GOT3 (cell line): ENCODE results near the gene FURIN.
"Not testable (repeated sequence)": the region's sequence is repeated elsewhere in the genome, so short reads cannot be mapped to it uniquely, and the experiment has no call there.

Experiments
- DNase-seq: peaks from one replicate; lab custom pipeline; 2025; ENCODE audit warnings: mixed read lengths; lab: John Stamatoyannopoulos, UW

Gene FURIN

GRCh38 chr15:90883526-90883975, 15.2 kb downstream of the FURIN start:
- DNase-seq, result no peak

GRCh38 chr15:90883976-90884718, 15.8 kb downstream of the FURIN start, which contains the start of gene FES:
Gene FES (plus strand): TSS chr15:90884504. CDS start chr15:90885046, 542 bp downstream.
- no peak for DNase-seq

- DNase-seq, result no peak
These were observed 16.5 kb downstream of the FURIN start for GRCh38 chr15:90884719-90885431.

GRCh38 chr15:90885432-90886290, 17.3 kb downstream of the FURIN start:
- DNase-seq, result no peak

GRCh38 chr15:90886291-90886614, 17.9 kb downstream of the FURIN start:
- no peak for DNase-seq

- DNase-seq, result no peak
These were observed 18.7 kb downstream of the FURIN start for GRCh38 chr15:90887037-90887481.

GRCh38 chr15:90889313-90889730, 20.9 kb downstream of the FURIN start:
- no peak for DNase-seq

- no peak for DNase-seq
These were observed 21.5 kb downstream of the FURIN start for GRCh38 chr15:90889736-90890456.

- no peak for DNase-seq
These were observed 22.5 kb downstream of the FURIN start for GRCh38 chr15:90890839-90891238.

GRCh38 chr15:90891346-90891949, 23.1 kb downstream of the FURIN start:
- DNase-seq, result no peak

GRCh38 chr15:90892023-90892422, 23.6 kb downstream of the FURIN start:
- no peak for DNase-seq

- DNase-seq, result no peak
These were observed 24.2 kb downstream of the FURIN start for GRCh38 chr15:90892498-90893174.

- DNase-seq, result no peak
These were observed 25.0 kb downstream of the FURIN start for GRCh38 chr15:90893175-90894090.

GRCh38 chr15:90895571-90896117, 27.3 kb downstream of the FURIN start:
- DNase-seq, result no peak

- not testable (repeated sequence) for DNase-seq
These were observed 28.8 kb downstream of the FURIN start for GRCh38 chr15:90897131-90897655.

- no peak for DNase-seq
These were observed 33.0 kb downstream of the FURIN start for GRCh38 chr15:90901175-90902039.

- DNase-seq, result peak; percentile 55
These were observed 33.9 kb downstream of the FURIN start for GRCh38 chr15:90902040-90902839.
